Type B pancreatic cell (in vitro differentiated cells): ENCODE data around the gene TAB2. TPM values are rescaled to one million over a fixed set of nuclear protein-coding genes. Genes with fewer than 3 reads are reported as not detected.

Experiments
- DNase-seq: peaks from one replicate; pipeline ENCODE4 v3.0.0; 2021; ENCODE audit warnings: mixed read lengths; ENCODE audit not compliant: unreplicated experiment; ENCODE audit errors: extremely low spot score
- H3K27ac Mint-ChIP-seq: 2 replicates; pipeline ENCODE4 v1.8.0; 2021; ENCODE audit warnings: mild to moderate bottlenecking, mixed read lengths
- H3K27me3 Mint-ChIP-seq: 2 replicates; pipeline ENCODE4 v1.8.0; 2021; ENCODE audit warnings: mixed read lengths
- H3K36me3 Mint-ChIP-seq: 2 replicates; pipeline ENCODE4 v1.8.0; 2021; ENCODE audit warnings: mixed read lengths
- H3K4me1 Mint-ChIP-seq: one replicate; pipeline ENCODE4 v1.8.0; 2021; ENCODE audit warnings: mixed read lengths; ENCODE audit not compliant: unreplicated experiment
- H3K4me3 Mint-ChIP-seq: 2 replicates; pipeline ENCODE4 v1.8.0; 2021; ENCODE audit warnings: mild to moderate bottlenecking, mixed read lengths
- H3K9me3 Mint-ChIP-seq: 2 replicates; pipeline ENCODE4 v1.8.0; 2021; ENCODE audit warnings: mixed read lengths
- CTCF ChIP-seq: fragments of 200-600 bp; sonication (generic); conservative IDR thresholded peaks from 2 replicates; pipeline ENCODE4 v1.5.0; 2021; ENCODE audit warnings: antibody characterized with exemption, mild to moderate bottlenecking
- total RNA-seq: library from RNA; stranded (reverse); gene quantifications from 2 replicates; pipeline ENCODE4 v1.2.1, GENCODE V29; 2021; ENCODE audit warnings: low replicate concordance

Gene TAB2
- total RNA-seq, 1 donor from 2014 or later: 58.7 TPM

- no peak overlapping the region for H3K4me3 Mint-ChIP-seq
- H3K4me1 Mint-ChIP-seq: no peaks in the 10 kb centered on the region
- no peak overlapping the region for H3K27ac Mint-ChIP-seq
- no peak for TF ChIP-seq CTCF
- H3K9me3 Mint-ChIP-seq: no peaks in the 10 kb centered on the region
- no peak for DNase-seq
- H3K27me3 Mint-ChIP-seq: no peaks in the 10 kb centered on the region
- peaks cover 20% of the 10 kb centered on the region for H3K36me3 Mint-ChIP-seq
These were observed 97.3 kb downstream of the TAB2 start for GRCh38 chr6:149414821-149415220.

GRCh38 chr6:149419696-149420404 lies 102.3 kb downstream of the TAB2 start:
- no peak overlapping the region for H3K27ac Mint-ChIP-seq
- no peak for DNase-seq

GRCh38 chr6:149421132-149421531 lies 103.6 kb downstream of the TAB2 start:
- Mint-ChIP-seq H3K4me3 (no peak overlapping the region), H3K27ac (no peak overlapping the region), H3K9me3 (no peaks in the 10 kb centered on the region), H3K4me1 (peaks cover 13% of the 10 kb centered on the region), H3K27me3 (no peaks in the 10 kb centered on the region), H3K36me3 (no peaks in the 10 kb centered on the region)
- no peak for DNase-seq
- TF ChIP-seq CTCF: no peak

More at GRCh38 chr6:149419696-149420404, 102.3 kb downstream of the TAB2 start:
- TF ChIP-seq CTCF: no peak
- H3K4me1 Mint-ChIP-seq: peaks cover 13% of the 10 kb centered on the region
- no peak overlapping the region for H3K4me3 Mint-ChIP-seq
- no peaks in the 10 kb centered on the region for H3K27me3 Mint-ChIP-seq
- H3K36me3 Mint-ChIP-seq: peaks cover 3% of the 10 kb centered on the region
- H3K9me3 Mint-ChIP-seq: no peaks in the 10 kb centered on the region

- Mint-ChIP-seq H3K9me3 (no peaks in the 10 kb centered on the region), H3K36me3 (no peaks in the 10 kb centered on the region), H3K27ac (no peak overlapping the region), H3K27me3 (no peaks in the 10 kb centered on the region), H3K4me3 (no peak overlapping the region), H3K4me1 (peaks cover 13% of the 10 kb centered on the region)
- no peak for DNase-seq
- TF ChIP-seq CTCF: no peak
These were observed 105.1 kb downstream of the TAB2 start for GRCh38 chr6:149422581-149422980.

- Mint-ChIP-seq H3K9me3 (no peaks in the 10 kb centered on the region), H3K36me3 (no peaks in the 10 kb centered on the region), H3K27me3 (no peaks in the 10 kb centered on the region), H3K4me3 (peak overlapping the region; percentile 68), H3K4me1 (peaks cover 14% of the 10 kb centered on the region), H3K27ac (peak overlapping the region; percentile 21)
- no peak for TF ChIP-seq CTCF
- no peak for DNase-seq
These were observed 106.5 kb downstream of the TAB2 start for GRCh38 chr6:149423964-149424440.
